ENCODE data around the gene ADTRP. TPM values are rescaled to one million over a fixed set of nuclear protein-coding genes. Genes with fewer than 3 reads are reported as not detected.

The ADTRP gene
- total and polyA plus RNA-seq, 10 donors, result 1.00 to 7.4 (median 2.0) TPM

GRCh38 chr6:11752360-11752759 lies 26.2 kb downstream of the ADTRP start:
- H3K27ac ChIP-seq, result no peak overlapping the region
- no peak overlapping the region for H3K4me3 ChIP-seq
- H3K27me3 ChIP-seq (replicated peaks in 1 of 7), result no peaks in the 10 kb centered on the region
- TF ChIP-seq CTCF (IDR thresholded peaks at IDR 0.05 in 8 of 11, conservative IDR thresholded peaks at IDR 0.05 in 3 of 11) (no peak), POLR2AphosphoS5 (IDR thresholded peaks at IDR 0.05) (no peak), POLR2A (IDR thresholded peaks at IDR 0.05) (no peak)
- no peaks in the 10 kb centered on the region for H3K36me3 ChIP-seq
- no peaks in the 10 kb centered on the region for H3K4me1 ChIP-seq
- peaks cover 0 to 2% (median 0%) of the 10 kb centered on the region in 8 donors for H3K9me3 ChIP-seq
- intact Hi-C loops (cut with DNase I; ENCODE audit: low total_unique reads), result no loop called here
- no peak for DNase-seq
- WGBS, 5 donors, result 63 to 79% (median 73%) methylated on average over 1 of the region's 1 CpG

- Histone ChIP-seq H3K27me3 (replicated peaks in 1 of 7) (no peaks in the 10 kb centered on the region), H3K27ac (no peak overlapping the region), H3K4me1 (no peaks in the 10 kb centered on the region), H3K4me3 (no peak overlapping the region), H3K9me3 (no peaks in the 10 kb centered on the region), H3K36me3 (no peaks in the 10 kb centered on the region)
- TF ChIP-seq CTCF (IDR thresholded peaks at IDR 0.05 in 8 of 11, conservative IDR thresholded peaks at IDR 0.05 in 3 of 11), result no peak
- TF ChIP-seq POLR2A (IDR thresholded peaks at IDR 0.05), result no peak
- no peak for TF ChIP-seq POLR2AphosphoS5 (IDR thresholded peaks at IDR 0.05)
- intact Hi-C loops (cut with DNase I; ENCODE audit: low total_unique reads), result no loop called here
- WGBS, 5 donors, result 68 to 85% (median 74%) methylated on average over 7 of the region's 7 CpGs
- DNase-seq, result no peak
Measured at GRCh38 chr6:11750682-11751081, 27.9 kb downstream of the ADTRP start.

- Histone ChIP-seq H3K4me3 (no peak overlapping the region), H3K36me3 (no peaks in the 10 kb centered on the region), H3K9me3 (no peaks in the 10 kb centered on the region), H3K27ac (no peak overlapping the region), H3K4me1 (no peaks in the 10 kb centered on the region), H3K27me3 (replicated peaks in 1 of 7) (no peaks in the 10 kb centered on the region)
- intact Hi-C loops (cut with DNase I; ENCODE audit: low total_unique reads), result no loop called here
- TF ChIP-seq POLR2AphosphoS5 (IDR thresholded peaks at IDR 0.05) (no peak), POLR2A (IDR thresholded peaks at IDR 0.05) (no peak), CTCF (IDR thresholded peaks at IDR 0.05 in 8 of 11, conservative IDR thresholded peaks at IDR 0.05 in 3 of 11) (no peak)
- WGBS, 5 donors, result 67 to 84% (median 75%) methylated on average over 7 of the region's 7 CpGs
- DNase-seq, result no peak
Measured at GRCh38 chr6:11748591-11749210, 29.9 kb downstream of the ADTRP start.

GRCh38 chr6:11747021-11747420 lies 31.6 kb downstream of the ADTRP start:
- 80 to 87% (median 85%) methylated on average over 3 of the region's 3 CpGs for WGBS, 5 donors
- intact Hi-C loops (cut with DNase I; ENCODE audit: low total_unique reads), result no loop called here

More at GRCh38 chr6:11747021-11747420, 31.6 kb downstream of the ADTRP start:
- Histone ChIP-seq H3K27me3 (replicated peaks in 1 of 7) (no peaks in the 10 kb centered on the region), H3K4me3 (no peak overlapping the region), H3K4me1 (no peaks in the 10 kb centered on the region), H3K9me3 (no peaks in the 10 kb centered on the region), H3K36me3 (no peaks in the 10 kb centered on the region), H3K27ac (no peak overlapping the region)
- TF ChIP-seq CTCF (IDR thresholded peaks at IDR 0.05 in 8 of 11, conservative IDR thresholded peaks at IDR 0.05 in 3 of 11) (no peak), POLR2AphosphoS5 (IDR thresholded peaks at IDR 0.05) (no peak), POLR2A (IDR thresholded peaks at IDR 0.05) (no peak)
- DNase-seq, result no peak
